ENCODE measurements around the gene FAM72B.
"Not testable (repeated sequence)": the region's sequence is repeated elsewhere in the genome, so short reads cannot be mapped to it uniquely, and the experiment has no call there.

The FAM72B gene

GRCh38 chr1:121184290-121185127, at the start of gene FAM72B, which contains the start of gene SRGAP2C:
Gene FAM72B (minus strand): TSS chr1:121184340. CDS start chr1:121183489, 851 bp downstream.
Gene SRGAP2C (plus strand): TSS chr1:121184975. CDS start chr1:121187447, 2,472 bp downstream.
- peak; percentile 89 for DNase-seq

DNA sequence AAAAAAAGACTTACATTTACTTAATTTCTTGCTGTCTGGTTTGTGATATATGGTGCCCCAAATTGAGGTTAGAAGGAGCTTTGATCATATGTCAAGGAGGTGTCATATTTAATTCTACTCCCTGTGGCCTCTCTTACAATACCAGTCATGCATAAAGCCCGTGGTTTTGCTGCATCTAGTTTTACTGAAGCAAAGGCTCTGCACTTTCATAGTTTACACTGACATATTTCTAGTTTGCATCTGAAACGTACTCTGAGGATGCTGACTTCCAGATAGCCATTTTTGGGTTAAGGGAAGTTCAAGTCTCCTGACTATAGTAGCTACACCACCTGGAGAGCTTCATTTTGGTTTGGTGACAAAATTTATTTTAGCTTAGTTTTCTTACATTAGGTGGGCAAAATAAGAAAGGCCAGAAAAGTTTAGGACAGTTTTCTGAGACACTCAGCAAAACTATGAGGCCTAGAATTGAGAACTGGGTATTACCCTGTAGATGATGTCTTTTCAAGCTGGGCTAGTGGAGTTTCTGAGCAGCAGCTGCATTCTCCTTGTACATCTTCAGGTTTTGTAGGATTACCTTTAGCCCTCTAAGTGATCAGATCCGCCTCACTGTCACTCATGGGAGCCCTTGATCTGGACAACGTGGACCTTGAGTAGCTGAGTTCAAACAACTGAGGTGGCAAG, 48.4 kb upstream of the FAM72B start:
- DNase-seq = not testable (repeated sequence)

- DNase-seq = not testable (repeated sequence)
These were observed 46.5 kb upstream of the FAM72B start for GRCh38 chr1:121230636-121231035.

DNA sequence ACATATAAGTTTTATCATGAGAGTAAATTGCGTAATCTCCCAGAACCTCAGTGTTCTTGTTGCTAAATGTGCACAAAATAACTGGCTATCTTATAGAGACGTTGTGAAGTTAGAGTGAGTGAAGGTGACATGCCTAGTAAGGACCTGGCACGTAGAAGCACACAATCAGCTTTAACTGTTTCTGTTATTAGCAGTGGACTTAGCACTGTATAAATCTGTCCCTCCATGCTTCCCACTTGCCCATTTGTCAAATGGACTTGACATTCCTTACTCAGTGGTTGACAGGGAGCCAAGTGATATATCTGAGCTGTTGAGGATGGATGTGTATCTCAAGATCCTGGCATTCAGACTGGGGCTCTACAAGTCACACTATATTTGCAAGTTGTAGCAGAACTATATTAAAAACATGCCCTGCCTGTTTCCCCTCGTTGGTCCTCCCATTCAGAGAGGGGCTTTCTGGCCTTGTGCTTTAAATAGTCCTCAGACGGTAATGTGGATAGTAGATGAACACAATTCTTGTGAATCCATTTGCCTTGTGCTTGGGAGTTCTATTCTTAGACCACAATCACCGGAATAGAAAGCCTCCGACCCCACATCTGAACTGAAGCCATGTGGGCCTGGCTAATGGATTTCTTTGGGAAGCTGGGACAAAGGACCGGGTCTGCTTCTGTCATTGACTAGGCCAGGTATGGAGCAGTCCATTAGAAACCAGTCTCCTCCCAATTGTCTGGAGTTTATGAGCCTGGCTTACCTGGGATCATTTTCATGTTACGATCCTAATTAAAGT, 43.6 kb upstream of the FAM72B start:
- DNase-seq = not testable (repeated sequence)

DNA sequence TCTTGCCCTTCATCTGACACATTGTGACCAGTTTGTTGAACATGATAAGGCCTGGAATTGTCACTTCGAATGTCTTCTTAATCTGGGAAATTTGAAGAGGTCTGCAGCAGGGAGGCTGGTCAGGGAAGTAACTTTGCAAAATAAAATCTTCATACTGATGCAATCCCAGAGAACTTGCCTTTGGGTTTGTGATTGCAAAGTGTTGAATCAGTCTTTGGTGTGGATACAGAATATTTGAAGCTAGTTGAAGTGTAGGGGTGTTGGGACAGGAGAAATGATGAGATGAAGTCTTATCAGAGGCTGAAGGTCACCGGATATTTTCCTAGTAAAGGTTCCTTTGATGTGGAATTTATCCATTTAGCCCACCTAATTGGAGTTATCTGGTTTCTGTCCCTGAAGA, 42.8 kb upstream of the FAM72B start:
- not testable (repeated sequence) for DNase-seq

DNA sequence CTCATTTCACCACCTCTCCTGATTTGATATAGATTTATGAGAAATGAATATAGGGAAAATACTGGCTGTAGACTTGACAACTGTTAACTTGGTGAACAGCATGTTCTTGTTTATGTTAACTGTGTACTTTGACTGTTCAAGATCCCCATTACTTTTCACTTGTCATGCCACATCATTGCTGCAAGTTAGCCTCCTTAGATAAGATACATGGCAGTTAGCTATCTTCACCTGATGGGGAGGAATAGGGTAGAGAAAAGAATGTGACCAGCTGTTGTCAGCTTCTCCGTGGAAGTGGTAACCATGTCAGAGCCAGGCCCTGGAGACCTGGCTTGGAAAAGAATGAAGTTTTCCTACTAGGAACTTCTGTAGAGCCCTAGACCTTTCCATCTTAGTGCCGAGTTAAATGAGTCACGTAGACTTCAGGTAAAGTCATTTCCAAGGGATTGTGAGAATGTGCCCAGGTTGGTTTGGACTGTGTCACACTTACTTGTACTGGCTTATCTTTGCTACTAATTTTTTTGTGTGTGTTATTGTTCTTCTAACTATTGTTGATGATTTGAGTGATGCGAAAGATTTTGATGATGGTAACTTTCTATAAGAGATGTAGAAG, 42.3 kb upstream of the FAM72B start:
- not testable (repeated sequence) for DNase-seq

DNA sequence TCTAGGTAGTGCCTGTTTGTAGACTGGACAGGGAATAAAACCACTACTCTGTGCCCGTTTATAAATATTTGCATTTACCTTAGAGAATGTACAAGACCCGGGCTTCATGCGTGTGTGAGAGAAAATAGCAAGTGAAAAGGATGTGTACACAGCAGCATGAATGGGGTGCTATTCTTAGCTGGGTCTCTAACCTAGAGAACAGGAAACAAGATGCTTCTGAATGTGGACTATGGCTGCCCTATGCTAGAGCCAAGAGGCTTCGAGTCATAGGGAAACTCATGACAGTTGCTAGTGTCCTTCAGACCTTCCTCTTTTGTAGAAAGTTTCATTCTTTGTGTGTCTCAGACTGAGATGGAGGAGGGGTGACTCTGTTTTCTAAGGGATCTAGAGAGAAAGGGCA, 40.6 kb upstream of the FAM72B start:
- DNase-seq = not testable (repeated sequence)

DNA sequence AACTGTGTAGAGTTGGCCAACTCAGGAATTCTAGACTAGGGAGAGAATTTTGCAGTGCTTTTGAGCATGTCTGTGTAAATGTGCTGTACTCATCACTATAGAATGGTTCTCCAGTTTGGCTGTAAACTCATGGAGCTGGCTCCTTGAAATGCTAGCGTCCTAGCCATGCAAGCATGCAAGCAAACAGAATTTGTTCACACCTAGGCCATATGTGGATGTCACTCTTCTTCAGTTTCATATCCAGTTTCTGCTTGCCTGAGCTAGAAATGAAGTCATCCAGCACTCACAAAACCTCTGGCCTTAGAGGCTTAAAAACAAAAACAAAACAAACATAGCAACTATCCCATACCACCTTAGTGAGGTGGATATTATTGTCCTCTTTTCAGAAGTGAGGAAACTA, 37.6 kb upstream of the FAM72B start:
- not testable (repeated sequence) for DNase-seq

DNA sequence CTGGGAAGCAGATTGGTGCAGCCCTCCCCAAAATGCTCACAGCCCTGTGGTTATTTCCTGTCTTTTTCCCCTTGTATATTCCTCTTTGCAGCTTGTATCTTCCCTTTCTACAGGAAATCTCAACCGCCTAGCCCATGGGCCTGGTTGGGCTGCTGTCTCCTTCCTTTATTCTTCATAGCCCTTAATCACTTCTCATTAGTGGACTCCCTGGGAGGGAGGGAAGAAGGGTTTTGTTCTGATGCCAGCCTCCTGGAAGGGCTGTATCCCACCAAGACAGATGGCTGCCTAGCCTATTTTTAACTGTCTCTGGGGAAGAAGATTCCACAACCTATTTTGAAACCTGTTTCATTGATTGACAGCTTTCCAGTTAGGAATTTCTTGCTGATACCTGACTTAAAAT, 32.5 kb upstream of the FAM72B start:
- not testable (repeated sequence) for DNase-seq

GRCh38 chr1:121215699-121216417, 31.7 kb upstream of the FAM72B start:
- not testable (repeated sequence) for DNase-seq

DNA sequence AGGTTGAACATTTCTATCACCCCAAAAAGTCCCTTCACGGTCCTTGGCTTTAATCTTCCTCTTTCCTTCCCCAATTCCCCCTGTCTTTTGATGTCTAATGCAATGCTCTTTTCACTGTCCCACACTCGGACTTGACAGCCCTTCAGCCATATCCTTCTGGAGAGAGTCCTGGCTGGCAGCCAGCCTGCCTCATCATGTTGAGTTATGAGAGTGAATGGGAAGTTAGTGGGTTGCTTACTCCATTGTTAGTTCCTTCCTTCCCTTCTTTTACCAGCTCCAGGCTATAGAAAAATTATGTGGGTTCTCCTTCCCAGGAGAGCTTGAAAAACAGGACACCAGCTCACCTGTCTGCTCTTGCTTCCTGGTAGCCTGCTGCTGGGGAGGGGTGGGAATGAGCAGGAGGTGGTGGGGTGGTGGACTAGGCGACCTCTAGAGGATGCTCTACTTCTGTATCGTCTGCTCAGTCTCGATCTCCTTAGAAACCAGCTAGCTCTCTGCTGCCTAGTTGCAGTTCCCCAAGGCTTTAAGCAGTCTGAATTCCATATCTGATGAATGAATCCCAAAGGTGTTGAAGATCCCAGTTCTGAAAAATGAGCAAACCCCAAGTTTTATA, 30.5 kb upstream of the FAM72B start:
- DNase-seq = not testable (repeated sequence)

- not testable (repeated sequence) for DNase-seq
These were observed 29.4 kb upstream of the FAM72B start for GRCh38 chr1:121213491-121213890.

DNA sequence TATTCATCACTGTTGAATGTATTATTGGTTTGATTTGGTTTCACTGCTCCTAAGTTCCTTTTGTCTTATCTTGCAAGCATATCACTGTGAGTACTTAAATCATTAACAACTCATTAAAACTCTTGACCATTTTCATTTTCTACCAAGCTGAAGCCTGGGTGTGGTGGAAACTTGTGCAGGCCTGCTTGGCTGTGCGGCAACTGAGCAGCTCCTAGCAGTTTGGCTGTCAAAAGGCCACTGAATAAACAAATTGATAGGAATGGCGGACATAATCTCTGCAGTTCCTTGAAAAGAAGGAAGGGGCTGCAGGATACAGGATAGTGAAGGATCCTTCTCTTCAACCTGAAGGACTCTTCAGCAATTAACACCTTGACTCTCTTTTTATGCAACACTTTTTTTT, 26.6 kb upstream of the FAM72B start:
- not testable (repeated sequence) for DNase-seq

DNA sequence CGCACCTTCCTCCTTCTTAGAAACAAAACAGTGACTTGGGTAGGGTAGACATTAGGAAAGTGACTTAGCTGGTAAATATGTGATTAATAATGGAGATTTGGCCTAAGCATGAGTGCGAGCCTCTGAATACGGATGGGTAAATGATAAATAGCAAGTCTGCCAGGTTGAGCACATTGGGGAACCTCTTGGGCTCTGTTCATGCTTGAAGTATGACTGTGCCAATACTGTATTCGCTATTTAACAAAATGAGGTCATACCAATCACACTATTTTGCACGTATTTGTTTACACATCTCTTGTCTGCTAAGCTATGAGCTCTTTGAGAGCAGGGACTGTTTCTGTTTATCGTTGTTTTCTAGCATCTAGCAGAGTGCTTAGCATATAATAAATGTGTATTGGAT, 24.2 kb upstream of the FAM72B start:
- not testable (repeated sequence) for DNase-seq

- not testable (repeated sequence) for DNase-seq
These were observed 23.2 kb upstream of the FAM72B start for GRCh38 chr1:121207328-121207727.

DNA sequence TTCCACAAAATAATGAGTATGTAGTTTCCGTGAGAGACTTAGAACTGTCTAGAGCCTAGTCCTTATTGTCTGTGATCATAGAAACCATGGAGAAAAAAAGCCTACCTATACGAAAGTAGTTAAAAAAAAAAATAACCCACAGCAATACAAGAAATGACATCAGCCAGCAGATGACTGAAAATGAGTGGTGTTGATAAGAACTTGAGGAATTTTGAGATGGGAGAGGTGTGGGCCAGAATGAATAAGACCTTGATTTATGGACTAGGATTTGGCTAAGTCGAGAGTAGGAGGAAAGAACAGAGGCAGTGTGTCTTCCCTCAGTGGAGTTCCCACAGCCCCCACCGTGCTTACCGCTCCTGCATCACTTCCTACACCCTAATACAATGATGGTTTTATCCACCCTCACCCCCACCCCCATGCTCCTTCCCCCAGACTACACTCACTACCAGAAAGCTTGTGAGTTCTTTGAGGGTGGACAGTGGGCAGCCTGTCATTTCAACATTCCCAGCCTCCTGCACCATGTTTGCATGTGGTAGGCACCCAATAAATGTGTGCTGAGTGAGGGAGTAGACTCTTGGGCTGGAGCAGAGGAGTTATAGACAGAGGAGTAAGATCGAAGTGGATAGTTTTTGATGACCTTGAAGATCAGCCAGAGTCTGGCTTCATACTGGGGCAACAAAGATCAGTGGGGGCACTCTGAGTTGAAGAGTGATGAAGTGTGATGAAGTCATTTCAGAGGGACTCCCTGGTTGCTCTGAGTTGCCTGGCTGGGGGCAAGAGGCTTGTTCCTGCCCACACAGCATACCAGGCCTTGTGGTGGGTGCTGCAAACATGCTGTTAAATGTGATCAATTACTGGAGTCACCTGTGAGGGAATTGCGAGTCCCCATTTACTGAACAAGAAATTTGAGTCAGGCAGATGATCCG, 21.9 kb upstream of the FAM72B start:
- DNase-seq = not testable (repeated sequence)

- not testable (repeated sequence) for DNase-seq
These were observed 18.8 kb upstream of the FAM72B start for GRCh38 chr1:121202986-121203385.

DNA sequence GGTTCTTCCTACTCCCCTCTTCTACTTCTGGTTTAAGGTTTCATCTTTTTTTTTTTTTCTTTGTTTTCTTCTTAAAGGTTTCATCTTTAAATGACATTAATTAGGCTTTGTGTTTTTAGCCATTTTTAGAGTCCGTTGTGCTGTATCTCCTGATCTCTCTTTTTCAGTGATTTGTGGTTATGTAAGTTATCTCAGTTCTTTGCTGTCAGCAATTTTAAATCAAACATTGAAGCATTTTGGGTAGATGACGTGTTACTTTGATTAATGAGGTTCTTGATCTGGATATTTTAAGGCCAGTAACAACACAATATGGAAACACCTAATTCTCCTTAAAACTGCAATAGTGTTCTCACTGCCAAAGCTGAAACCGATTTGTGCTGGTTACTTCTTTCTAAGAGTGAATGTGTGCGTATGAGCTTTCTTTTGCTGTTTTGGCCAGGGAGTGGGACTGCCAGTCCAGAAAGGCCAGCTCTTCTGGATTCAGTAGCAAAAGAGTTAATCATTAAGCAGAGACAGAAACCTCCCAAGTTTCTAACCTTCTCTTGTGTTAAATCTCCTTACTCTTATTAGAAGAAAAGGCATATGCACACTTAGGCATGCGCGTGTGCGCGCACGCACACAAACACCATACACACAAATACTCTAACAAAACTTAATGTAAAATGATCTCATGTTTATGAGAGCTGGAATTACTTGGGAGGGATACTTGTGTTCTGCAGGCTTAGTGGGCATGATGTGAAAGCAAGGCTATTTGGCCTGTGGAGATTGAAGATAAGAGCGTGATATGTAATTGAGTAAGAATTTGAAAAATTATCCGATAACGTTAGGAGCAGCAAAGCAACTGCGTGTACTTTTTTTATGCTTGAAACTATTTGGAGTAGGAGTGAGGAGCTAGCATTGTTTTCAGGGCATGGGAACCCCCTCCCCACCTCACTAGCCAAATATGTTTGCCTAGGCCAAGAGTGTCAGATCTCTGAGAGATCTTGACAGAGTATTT, 17.1 kb upstream of the FAM72B start:
- DNase-seq = not testable (repeated sequence)

- not testable (repeated sequence) for DNase-seq
These were observed 16.1 kb upstream of the FAM72B start for GRCh38 chr1:121200232-121200631.
